ENCODE data around the gene TMIGD2. TPM values are rescaled to one million over a fixed set of nuclear protein-coding genes. Genes with fewer than 3 reads are reported as not detected.

The TMIGD2 gene
- total RNA-seq, 4 donors from 2014 or later, result 3.8 to 4.8 TPM; not detected in 2

DNA sequence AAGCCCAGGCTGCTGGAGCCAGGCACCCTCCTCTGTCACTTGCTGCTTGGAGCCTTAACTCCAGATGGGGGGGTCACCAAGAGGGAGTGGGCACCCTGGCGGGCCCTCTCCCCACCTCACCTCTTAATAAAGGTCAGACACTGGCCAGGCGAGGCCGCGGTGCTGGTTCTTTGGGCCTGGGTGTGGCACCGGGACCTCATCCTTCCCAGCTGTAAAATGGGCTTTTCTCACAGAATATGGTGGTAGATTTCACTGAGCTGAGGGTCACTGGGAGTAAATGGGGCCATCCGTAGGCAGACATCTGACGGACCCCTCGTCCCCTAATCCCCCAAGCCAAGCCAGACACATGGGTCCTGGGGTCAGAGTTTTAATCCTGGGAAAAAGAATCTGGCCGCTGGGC is 21.5 kb upstream of the TMIGD2 start:
- TF ChIP-seq EP300 (IDR thresholded peaks at IDR 0.05; ENCODE audit: low read depth), result no peak
- TF ChIP-seq POLR2A (IDR thresholded peaks at IDR 0.05), result no peak
- no peak for TF ChIP-seq POLR2AphosphoS5 (IDR thresholded peaks at IDR 0.05)
- TF ChIP-seq, protein P1, sequence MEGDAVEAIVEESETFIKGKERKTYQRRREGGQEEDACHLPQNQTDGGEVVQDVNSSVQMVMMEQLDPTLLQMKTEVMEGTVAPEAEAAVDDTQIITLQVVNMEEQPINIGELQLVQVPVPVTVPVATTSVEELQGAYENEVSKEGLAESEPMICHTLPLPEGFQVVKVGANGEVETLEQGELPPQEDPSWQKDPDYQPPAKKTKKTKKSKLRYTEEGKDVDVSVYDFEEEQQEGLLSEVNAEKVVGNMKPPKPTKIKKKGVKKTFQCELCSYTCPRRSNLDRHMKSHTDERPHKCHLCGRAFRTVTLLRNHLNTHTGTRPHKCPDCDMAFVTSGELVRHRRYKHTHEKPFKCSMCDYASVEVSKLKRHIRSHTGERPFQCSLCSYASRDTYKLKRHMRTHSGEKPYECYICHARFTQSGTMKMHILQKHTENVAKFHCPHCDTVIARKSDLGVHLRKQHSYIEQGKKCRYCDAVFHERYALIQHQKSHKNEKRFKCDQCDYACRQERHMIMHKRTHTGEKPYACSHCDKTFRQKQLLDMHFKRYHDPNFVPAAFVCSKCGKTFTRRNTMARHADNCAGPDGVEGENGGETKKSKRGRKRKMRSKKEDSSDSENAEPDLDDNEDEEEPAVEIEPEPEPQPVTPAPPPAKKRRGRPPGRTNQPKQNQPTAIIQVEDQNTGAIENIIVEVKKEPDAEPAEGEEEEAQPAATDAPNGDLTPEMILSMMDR (IDR thresholded peaks at IDR 0.05), result no peak
- intact Hi-C loops (cut with DNase I; ENCODE audit: low total_unique reads), result no loop called here
- Histone ChIP-seq H3K4me3 (no peak overlapping the region), H3K4me1 (peaks cover 2 to 17% (median 5%) of the 10 kb centered on the region in 4 donors), H3K36me3 (no peaks in the 10 kb centered on the region), H3K27ac (no peak overlapping the region), H3K9me3 (no peaks in the 10 kb centered on the region), H3K27me3 (peaks cover 5% of the 10 kb centered on the region)
- no peak for DNase-seq
- 91% methylated on average over 9 of the region's 9 CpGs; no CpG with 5 or more reads in 1 of the 2 donors for WGBS, 2 donors (ENCODE audit: low coverage in 1 of 2)
- in situ Hi-C loops (cut with MboI; ENCODE audit: low pct_ligation_motif_present in 1 of 4, low pct_unique_long_range_greater_than_20kb in 1 of 4, low sequenced_read_pairs in 3 of 4), result no loop called here

DNA sequence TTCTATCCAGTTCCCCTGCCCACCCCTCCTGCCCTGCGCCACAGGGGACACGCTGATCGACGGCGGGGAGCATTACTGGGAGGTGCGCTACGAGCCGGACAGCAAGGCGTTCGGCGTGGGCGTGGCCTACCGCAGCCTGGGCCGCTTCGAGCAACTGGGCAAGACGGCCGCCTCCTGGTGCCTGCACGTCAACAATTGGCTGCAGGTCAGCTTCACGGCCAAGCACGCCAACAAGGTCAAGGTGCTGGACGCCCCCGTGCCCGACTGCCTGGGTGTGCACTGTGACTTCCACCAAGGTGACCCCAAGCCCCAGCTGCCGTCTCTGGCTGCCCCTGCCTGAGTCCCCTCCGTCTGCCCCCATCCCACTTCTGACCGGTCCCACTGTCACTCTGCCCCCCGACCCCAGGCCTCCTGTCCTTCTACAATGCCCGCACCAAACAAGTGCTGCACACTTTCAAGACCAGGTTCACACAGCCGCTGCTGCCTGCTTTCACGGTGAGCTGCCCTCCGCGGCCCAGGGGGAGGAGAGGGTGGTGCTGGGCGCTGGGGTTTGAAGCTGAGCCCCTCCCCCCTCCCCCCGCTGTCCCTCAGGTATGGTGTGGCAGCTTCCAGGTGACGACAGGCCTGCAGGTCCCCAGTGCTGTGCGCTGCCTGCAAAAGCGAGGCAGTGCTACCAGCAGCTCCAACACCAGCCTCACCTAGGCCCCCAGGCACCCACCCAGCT is 20.9 kb upstream of the TMIGD2 start:
- Histone ChIP-seq H3K36me3 (no peaks in the 10 kb centered on the region), H3K4me1 (peaks cover 0 to 15% (median 3%) of the 10 kb centered on the region in 4 donors), H3K4me3 (no peak overlapping the region), H3K27ac (no peak overlapping the region), H3K27me3 (peaks cover 5% of the 10 kb centered on the region), H3K9me3 (no peaks in the 10 kb centered on the region)
- in situ Hi-C loops (cut with MboI; ENCODE audit: low pct_ligation_motif_present in 1 of 4, low pct_unique_long_range_greater_than_20kb in 1 of 4, low sequenced_read_pairs in 3 of 4) (no loop called here), intact Hi-C loops (cut with DNase I; ENCODE audit: low total_unique reads) (no loop called here)
- WGBS, 2 donors (ENCODE audit: low coverage in 1 of 2), result 72% methylated on average over 36 of the region's 37 CpGs; no CpG with 5 or more reads in 1 of the 2 donors
- TF ChIP-seq EP300 (IDR thresholded peaks at IDR 0.05; ENCODE audit: low read depth), result no peak
- peak in 1 of 3 donors; percentile 15 for TF ChIP-seq POLR2AphosphoS5 (IDR thresholded peaks at IDR 0.05)
- TF ChIP-seq POLR2A (IDR thresholded peaks at IDR 0.05), result peak; percentile 12
- TF ChIP-seq, protein P1 (IDR thresholded peaks at IDR 0.05), result no peak
- DNase-seq, result no peak

DNA sequence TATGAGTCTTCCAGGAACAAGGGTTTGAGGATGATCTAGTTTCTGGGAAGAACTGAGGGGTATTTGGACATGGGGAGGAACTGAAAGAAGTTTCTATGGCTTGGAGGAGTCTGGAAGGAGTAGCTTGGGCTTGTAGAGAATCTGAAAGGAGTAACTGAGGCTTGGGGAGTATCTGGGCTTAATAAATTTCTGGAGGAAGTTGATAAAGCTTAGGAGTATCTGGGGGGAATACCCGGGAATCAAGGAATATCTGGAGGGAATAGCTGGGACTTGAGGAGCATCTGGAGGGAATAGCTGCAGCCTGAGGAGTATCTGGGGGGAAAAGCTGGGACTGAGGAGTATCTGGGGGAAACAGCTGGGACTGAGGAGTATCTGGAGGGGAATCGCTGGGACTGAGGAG is 18.2 kb upstream of the TMIGD2 start:
- DNase-seq, result no peak
- no peaks in the 10 kb centered on the region for H3K9me3 ChIP-seq
- intact Hi-C loops (cut with DNase I; ENCODE audit: low total_unique reads) (no loop called here), in situ Hi-C loops (cut with MboI; ENCODE audit: low pct_ligation_motif_present in 1 of 4, low pct_unique_long_range_greater_than_20kb in 1 of 4, low sequenced_read_pairs in 3 of 4) (no loop called here)
- no peak overlapping the region for H3K27ac ChIP-seq
- H3K4me3 ChIP-seq, result no peak overlapping the region
- no peaks in the 10 kb centered on the region for H3K27me3 ChIP-seq
- H3K4me1 ChIP-seq, result no peaks in the 10 kb centered on the region
- WGBS, 2 donors (ENCODE audit: low coverage in 1 of 2), result 91 to 93% methylated on average over 2 of the region's 2 CpGs
- H3K36me3 ChIP-seq, result no peaks in the 10 kb centered on the region
- TF ChIP-seq EP300 (IDR thresholded peaks at IDR 0.05; ENCODE audit: low read depth) (no peak), POLR2A (IDR thresholded peaks at IDR 0.05) (no peak), POLR2AphosphoS5 (IDR thresholded peaks at IDR 0.05) (no peak)
- TF ChIP-seq, protein P1 (IDR thresholded peaks at IDR 0.05), result no peak

DNA sequence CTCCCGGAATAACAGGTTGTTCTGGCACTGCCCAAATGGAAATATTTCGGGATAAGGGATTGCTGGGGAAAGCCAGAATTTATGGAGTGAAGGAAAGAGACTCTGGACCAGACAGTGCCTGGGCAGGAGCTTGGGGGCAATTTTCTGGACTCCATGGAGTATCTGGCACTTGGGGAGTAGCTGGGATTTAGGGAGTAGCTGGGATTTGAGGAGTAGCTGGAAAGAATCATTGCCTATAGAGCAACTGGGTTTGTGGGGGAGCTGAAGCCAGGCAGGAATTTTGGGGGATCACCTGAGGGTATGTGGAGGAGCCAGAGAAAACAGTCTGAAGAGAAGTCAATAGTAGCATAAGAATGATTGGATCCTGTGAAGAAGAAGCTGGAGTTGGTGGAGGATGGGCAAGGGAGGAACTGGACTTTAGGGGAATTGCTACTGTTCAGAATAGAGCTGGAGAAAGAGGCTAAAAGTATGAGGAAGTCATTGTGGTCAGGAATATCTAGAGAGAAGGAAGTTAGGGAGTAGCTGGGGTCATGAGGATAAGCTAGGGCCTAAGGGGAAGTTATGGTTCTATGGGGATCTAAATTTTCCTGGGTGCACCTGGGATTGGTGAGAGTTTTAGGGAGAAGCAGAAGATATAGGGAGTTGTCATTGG is 17.0 kb upstream of the TMIGD2 start:
- TF ChIP-seq POLR2A (IDR thresholded peaks at IDR 0.05), result no peak
- no peak for TF ChIP-seq POLR2AphosphoS5 (IDR thresholded peaks at IDR 0.05)
- TF ChIP-seq, protein P1 (IDR thresholded peaks at IDR 0.05), result no peak
- TF ChIP-seq EP300 (IDR thresholded peaks at IDR 0.05; ENCODE audit: low read depth), result no peak
- Histone ChIP-seq H3K4me1 (peaks cover 0 to 3% (median 0%) of the 10 kb centered on the region in 4 donors), H3K27me3 (no peaks in the 10 kb centered on the region), H3K9me3 (no peaks in the 10 kb centered on the region), H3K36me3 (no peaks in the 10 kb centered on the region), H3K4me3 (no peak overlapping the region), H3K27ac (no peak overlapping the region)
- 92% methylated on average over 2 of the region's 2 CpGs; no CpG with 5 or more reads in 1 of the 2 donors for WGBS, 2 donors (ENCODE audit: low coverage in 1 of 2)
- intact Hi-C loops (cut with DNase I; ENCODE audit: low total_unique reads), result no loop called here
- in situ Hi-C loops (cut with MboI; ENCODE audit: low pct_ligation_motif_present in 1 of 4, low pct_unique_long_range_greater_than_20kb in 1 of 4, low sequenced_read_pairs in 3 of 4), result no loop called here
- no peak for DNase-seq
